Left hindlimb (tissue), 1 donor: ENCODE data around the gene EML5.

ENCODE experiments used
- DNase-seq: peaks from one replicate; pipeline ENCODE4 v3.0.0-alpha.2; 2018

The EML5 gene

DNA sequence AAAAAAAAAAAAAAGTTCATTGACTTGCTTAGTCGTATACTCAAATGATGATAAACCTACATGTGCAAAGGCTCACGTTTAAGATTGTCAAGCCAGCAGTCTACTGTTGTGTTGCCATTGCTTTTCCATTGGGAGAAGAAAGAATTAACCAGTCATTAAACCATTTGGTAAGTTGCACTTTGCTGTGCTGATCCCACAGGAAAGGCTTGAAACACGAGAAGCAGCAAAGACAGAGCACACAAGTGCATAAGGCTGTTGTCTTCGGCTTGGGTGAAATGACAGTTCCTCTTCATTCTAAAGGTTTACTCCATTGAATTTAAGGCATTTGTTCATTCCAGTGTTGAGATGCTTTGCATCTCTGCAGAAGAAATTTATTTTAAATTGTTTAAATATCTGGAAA lies 179.8 kb downstream of the EML5 start:
- DNase-seq = no peak

DNA sequence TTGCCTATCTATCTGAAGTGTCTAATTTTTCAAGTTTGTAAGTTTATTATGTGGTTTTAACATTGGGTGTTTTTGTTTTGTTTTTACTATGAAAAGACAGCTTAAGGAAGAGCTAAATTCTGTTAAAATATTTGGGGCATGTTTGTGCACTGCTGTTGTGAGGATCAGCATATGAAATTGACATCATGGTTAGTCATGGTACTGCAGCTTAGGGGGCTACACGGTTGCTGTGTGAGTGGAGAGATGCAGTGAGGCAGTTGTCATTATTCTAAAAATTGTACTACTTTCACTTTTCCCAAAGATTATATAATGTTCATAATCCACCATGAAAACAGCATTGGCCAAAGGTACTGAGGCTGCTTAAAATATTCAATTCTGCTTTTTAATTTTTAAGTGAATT lies 180.9 kb downstream of the EML5 start:
- no peak for DNase-seq

DNA sequence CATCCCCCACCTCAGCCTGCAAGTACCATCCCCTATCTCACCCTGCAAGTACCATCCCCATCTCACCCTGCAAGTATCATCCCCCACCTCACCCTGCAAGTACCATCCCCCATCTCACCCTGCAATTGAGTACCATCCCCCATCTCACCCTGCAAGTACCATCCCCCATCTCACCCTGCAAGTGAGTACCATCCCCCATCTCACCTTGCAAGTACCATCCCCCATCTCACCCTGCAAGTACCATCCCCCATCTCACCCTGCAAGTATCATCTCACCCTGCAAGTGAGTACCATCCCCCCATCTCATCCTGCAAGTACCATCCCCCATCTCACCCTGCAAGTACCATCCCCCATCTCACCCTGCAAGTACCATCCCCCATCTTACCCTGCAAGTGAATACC lies 184.9 kb downstream of the EML5 start:
- DNase-seq = no peak

DNA sequence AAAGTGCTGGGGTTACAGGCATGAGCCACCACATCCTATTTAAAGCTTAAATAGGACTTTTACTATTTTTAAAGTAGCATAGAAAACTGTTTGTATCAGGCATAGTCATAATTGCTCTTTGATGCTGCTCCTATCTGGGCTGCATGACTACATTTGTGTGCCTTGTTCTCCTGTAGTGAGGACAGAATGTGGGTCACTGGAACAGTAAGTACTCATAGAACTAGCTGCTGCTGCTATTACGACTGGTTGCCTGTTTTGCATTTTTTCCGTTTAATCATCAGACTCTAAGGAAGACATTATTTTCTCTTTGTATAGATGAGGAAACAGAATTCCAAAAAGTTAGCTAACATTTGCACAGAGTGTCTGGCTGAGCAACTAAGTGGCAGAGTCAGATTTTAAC lies 187.2 kb downstream of the EML5 start:
- DNase-seq = no peak

DNA sequence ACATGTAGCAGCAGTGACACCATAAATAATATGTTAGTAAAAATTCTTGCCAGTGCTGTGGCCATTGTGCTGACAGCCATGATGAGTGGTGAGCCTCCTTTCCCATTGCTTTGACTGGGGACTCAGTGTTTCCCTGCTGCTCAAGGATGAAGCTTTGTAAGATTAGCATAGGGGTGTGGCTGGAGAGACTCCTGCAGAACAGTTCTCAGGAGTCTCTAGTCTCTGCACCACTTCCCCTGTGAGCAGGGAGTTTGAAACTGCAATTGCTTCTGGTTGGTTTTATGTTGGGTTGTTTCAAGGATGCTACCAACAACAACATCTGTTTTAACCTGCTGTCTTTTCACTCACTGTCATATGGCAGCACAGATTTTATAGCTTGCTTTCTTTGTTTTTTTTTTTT lies 188.5 kb downstream of the EML5 start:
- no peak for DNase-seq

DNA sequence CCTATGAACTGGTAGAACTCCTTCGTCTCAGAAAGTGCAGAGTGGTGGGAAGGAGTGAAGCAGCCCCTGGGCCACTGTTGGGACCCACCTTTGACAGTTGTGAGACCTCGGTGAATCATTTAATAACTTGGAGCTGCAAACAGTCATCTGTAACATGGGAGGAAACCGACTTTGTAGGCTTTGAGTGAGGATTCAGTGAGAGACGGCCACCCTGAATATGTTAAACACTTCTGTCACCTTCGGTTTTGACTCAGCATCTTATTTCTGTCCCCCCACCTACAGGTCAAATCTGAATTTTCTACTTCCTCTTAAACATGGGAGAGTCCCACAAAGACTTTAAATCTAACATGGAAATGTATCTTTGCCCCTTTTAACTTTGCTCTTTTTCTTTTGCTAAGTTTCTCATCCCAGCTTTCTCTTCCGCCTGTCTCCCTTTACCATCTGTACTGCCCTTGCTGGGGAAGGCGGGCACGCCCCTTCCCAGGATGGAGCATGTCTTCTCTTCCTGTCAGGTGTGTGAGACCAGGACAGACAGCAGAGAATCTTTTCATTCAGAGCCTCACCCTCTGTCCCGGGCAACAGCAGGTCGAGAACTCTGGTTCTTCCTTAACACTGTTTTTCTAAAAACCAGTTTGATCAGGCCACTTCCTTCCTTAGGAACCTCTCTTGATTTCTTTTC lies 192.9 kb downstream of the EML5 start:
- DNase-seq = no peak

DNA sequence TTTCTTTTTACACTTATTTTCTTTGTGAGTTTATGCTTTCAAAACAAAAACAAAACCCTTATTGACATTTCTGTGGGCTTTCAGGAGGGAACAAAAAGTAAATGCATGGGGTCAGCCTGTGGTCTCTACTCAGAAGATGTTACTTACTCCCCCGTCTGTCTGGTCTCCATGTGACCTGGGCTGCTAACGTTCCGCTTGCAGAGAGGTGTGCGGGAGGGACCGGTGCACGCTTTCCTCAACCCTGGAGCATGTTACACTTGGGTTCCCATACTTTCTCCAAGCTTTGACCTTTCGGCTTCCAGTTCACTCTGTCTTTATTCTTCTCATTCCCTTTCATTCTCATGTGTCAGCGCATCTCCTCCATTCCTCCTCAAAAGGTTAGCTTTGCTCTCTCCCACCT lies 193.4 kb downstream of the EML5 start:
- DNase-seq = no peak

DNA sequence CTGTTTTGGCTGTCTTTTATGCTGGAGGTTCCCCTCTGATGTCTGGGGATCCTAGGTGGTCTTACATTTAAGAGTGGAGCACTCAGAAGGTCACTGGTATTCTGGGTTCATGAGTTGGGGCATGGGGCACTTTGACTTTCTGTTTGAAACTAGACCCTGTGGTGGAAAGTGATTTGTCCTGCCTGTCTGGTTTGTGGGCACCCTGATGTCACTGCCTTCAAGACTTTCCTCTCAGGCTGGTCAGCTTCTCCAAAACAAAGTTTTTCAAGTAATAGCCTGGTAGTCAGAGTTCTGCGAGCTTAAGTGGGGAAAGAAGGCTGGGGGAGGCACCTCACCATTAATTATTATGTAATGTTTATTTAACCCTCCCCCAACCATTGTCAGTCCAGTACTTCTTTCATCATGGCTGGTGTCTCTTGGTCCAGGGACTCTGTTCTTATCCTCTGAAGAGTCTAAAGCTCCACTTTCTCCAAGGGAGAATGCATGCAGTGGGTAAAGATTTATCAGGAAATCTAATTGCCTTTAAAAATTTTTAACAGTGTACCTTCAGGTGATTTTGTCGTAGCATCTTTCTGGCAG lies 194.6 kb downstream of the EML5 start:
- no peak for DNase-seq

DNA sequence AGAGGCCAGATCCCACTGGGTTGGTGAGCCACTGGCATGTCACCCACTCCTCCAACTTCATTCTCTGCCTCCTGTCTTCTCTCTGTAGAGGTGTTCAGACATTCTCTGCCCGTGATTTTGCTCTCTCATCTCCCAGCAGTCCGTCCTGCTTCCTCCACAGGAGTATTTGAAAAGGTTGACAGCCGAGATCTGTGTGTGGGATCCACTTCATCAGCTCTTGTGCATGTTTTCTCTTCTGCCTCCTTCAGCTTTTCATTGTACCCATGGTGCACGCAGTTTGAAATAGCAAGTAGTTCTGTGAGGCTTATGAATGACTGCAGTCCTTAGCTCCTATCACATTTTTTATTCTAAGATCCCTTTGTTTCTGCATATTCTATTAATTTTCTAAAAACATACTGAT lies 195.2 kb downstream of the EML5 start:
- no peak for DNase-seq

DNA sequence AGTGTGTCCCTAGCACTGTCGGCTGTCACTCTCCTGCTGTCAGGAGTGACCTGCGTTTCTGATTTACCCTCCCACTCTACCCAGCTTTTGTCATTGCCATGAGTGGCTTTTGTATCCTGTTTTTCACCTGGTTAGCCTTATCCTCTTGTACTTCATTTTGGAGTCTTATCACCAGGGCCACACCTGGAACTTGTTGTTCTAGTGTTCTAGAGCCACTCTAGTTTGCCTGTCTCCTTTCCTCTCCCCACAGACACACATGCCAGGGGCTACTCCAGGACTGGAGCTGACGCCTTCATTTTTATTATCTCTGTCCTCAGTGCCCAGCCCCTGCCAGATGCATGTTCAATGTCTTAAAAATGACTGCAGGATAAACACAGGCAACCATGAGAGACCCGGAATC lies 195.7 kb downstream of the EML5 start:
- no peak for DNase-seq

DNA sequence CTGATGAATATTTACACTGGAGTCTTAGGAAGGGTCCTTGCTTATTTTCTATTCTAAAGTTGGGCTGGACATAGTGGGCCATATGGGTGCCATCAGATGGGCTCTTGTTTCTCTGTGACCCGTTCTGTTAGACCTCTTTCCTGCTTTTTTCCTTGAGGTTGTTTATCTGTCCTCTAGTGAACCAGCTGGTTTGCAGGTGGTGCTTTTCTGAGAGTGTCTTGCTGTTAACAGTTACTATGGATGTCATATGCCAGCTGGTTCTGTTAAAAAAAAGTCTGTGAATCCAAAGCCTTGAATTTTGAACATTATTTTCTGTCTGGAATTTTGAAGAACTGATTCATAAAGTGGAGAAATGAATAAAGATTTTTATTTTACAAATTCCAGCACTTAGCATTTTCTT lies 200.7 kb downstream of the EML5 start:
- DNase-seq = no peak

DNA sequence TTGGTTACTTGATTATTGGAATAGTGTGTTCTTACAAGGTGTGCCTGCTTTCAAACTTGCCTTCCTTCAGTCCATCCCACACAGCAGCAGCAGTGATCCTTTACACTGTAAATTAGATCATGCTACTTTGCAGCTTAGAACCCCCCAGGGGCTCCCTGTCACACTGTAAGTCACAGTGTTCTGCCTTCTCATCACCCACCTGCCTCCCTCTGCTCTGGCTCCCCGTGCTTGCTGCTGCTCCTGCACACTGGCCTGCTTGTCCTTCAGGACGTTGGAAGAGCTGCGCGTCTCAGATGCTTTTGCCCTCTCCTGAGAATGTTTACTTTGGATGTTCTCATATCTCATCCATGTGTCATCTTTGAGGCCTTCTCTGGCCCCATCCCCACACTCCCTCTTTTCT lies 202.6 kb downstream of the EML5 start:
- no peak for DNase-seq

DNA sequence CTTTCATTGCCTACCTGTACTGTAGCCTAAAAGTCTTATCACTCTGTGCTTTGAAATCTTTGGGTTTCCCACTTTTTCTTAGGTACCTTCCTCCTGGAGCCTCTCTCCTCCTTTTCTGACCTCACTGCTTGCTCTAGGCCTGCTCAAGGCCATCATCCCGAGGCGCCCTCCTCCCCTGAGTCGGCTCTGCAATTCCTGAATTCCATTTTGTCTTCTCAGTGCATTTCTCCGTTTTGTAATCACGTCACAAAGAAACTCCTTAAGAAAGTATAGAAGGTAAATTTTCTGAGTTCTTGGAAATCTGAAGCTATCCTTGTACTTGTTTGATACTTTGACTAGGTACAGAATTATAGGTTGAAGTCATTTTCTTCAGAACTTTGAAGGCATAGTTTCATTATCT lies 204.7 kb downstream of the EML5 start:
- no peak for DNase-seq

DNA sequence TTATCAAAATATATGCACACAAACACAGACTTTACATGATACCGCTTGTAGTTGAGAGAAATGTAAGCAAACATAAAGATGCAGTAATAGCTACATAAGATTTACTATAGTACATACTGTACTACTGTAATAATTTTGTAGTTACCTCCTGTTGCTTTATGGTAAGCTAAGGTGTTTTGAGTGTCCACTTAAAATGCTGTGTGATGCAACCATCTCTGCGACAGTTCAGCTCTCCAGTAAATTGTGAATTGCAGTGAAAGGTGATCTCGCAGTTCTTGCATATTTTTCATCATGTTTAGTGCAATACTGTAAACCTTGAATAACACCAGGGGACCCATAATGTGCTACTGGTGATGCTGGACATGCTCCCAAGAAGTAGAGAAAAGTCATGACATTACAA lies 208.3 kb downstream of the EML5 start:
- no peak for DNase-seq

DNA sequence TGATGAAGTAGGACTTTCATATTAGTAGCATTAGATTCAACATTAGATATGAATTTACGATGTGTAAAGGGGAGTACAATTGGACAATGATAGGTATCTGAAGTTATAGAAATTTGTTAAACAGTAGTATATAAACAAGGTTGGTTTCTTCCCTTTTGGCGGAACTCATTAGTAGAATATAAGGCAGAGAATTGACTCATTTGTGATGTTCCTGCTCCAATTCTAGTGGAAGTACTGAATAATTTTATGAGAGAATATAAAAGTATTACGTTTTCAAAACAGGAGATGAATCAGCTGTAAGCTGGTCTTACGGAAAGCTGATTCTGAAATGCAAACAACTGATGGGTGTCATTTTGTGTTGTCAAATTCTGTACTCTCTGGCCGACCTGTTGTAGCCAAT lies 216.5 kb downstream of the EML5 start:
- DNase-seq = no peak

DNA sequence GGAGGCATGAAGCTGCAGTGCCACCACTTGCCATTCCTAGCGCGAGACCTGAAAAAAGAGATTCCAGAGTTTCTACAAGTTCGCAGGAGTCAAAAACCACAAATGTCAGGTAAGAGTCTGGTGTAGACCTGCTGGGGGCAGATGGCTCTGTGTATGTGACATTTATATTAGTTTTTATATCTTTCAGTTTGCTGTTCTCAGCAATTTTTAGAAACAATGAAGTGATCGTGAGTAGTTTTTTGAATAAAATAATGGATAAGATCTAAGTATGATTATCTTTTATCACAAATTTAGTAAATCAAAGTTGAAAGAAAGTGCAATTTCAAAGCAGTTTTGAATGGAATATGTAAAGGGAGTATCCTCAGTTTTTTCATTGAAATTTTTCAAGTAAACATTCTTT lies 220.6 kb downstream of the EML5 start:
- no peak for DNase-seq

DNA sequence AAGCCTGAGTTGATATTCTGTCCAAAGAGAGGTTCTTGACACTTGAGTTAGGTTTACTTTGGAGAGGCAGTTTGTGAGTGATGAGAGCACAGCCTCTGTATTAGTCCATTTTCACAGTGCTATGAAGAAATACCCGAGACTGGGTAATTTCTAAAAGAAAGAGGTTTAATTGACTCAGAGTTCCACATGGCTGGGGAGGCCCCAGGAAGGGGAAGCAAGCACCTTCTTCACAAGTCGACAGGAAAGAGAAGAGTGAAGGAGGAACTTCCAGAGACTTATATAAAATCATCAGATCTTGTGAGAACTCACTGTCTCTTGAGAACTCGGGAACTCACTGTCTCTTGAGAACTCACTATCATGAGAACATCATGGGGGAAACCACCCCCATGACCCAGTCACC lies 224.6 kb downstream of the EML5 start:
- DNase-seq = no peak

DNA sequence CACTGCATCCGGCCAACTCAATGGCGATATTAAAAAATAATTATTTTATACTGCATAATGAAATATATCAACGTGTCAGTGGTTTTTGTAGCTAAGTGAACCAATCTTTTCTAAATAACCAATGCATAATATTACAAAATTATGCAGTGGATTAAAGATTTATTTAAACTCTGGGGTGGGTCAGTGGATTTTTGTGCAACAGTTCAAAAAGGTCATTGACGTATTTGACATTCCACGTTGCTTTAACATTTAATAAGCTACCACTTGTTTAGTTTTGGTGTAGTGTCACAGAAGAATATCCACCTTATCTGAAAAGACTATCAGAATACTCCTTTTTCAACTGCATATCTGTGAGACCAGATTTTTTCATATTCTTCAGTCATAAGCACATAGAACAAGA lies 227.3 kb downstream of the EML5 start:
- no peak for DNase-seq

DNA sequence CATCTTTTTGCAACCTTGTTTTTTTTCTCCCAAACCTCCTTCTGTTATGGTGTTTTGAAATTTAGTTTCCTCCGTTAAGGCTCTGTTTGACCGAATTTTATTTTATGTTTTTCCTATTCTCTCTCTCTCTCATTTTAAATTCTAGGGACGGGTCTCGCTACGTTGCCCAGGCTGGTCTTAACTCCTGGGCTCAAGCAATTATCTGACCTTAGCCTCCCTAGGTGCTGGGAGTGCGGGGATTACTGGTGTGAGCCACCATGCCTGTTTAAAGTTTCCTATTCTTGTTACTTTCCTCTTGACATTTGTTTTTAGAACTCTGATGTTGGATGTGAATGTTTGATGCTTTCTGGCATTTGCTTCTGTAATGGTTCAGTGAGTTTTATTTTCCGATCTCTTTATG lies 228.9 kb downstream of the EML5 start:
- no peak for DNase-seq

DNA sequence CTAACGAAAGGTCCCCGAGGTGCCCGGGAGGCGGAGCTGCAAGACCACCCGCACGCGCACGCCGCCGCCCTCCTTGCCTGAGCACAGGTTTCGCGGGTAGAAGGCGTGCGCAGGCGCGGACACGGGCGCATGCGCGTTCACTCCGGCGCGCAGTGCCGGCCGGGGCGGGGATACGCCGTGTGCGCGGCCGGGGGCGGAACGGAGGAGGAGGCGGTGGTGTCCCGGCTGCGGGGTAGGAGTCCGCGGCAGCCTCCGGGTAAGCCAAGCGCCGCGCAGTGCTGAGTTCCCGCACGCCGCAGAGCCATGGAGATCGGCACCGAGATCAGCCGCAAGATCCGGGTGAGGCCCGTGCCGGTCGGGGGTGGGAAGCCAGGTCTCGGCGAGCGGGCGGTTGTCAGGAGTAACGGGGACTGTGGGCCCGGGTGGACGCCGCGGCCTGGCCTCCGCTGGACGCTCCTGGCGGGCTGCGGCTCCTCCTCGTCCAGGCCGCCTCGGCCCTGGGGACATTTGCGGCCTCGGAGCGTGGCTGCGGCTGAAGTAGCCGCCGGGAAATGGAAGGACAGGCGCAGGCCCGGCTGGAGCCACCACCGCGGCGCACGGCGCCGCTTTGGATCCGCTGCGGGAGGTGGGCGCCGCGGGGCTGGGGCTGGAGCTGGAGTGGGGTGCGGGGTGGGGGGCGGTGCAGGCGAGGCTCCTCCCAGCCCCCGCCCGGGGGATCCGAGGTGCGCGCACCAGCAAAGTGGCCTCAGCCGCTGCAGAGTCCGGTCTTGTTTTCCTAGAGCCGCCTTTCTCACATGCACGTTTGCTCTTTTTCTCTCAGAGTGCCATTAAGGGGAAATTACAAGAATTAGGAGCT lies 229.7 kb downstream of the EML5 start, which contains the start of gene ZC3H14:
ZC3H14 (plus strand) TSS at position 207 of the 856 bp plus-strand sequence; CDS start at position 304, 97 bp downstream.
- DNase-seq = peak; percentile 94

DNA sequence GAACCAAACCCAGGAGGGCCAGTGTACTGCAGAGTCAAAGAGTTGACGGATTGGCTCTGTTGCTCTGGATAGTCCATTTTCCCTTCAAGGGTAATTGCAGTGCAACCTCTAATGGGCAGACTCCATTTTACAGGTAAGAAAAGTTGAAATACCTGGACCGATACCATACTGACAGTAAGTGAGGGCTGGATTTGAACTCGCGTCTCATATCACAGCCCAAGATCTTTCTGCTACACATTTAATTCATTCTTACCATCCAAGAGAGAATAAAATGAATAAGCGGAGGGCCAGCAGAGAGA lies 230.3 kb downstream of the EML5 start:
- no peak for DNase-seq
